ENCODE results near the gene FAM98B. TPM values are rescaled to one million over a fixed set of nuclear protein-coding genes. Genes with fewer than 3 reads are reported as not detected.

FAM98B gene
- total and polyA plus RNA-seq, 2 of the 13 experiments (the other 11 are each of a cell fraction or from before 2014, with no cell fraction given): 3.7 to 4.7 TPM

DNA sequence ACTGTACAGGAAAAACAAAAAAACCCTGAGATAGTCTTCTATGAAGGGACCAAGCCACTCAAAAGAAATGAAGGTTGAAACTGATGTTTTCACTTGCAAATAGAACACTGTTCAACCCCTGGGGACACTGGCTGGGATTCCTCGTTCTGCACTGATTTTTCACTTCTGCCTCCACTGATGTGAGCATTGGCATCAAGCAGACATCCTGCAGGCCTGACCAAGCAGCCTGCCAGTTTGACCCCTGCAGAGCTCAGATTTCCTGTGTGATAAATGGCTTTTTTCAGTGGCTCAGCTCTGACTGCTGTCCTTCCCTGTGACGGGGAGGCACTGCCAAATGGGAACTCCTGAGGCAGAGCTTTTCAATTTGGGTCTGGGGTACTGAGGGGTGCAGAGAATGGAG lies 60.7 kb downstream of the FAM98B start:
- Histone ChIP-seq H3K4me1 (ENCODE audit: insufficient read depth, low read length) (no peaks in the 10 kb centered on the region), H4K20me1 (ENCODE audit: insufficient read depth, low read length) (no peaks in the 10 kb centered on the region), H3K36me3 (replicated peaks in 1 of 2; ENCODE audit: control insufficient read depth in 1 of 2, insufficient read depth in 2 of 2, low read length in 2 of 2) (no peaks in the 10 kb centered on the region), H3K9ac (ENCODE audit: insufficient read depth, low read depth, low read length) (no peak overlapping the region), H3K79me2 (ENCODE audit: insufficient read depth, low read length) (no peaks in the 10 kb centered on the region), H3K4me2 (ENCODE audit: low read depth, low read length) (no peak overlapping the region), H3K4me3 (replicated peaks in 1 of 3; ENCODE audit: insufficient read depth in 1 of 3, low read depth in 2 of 3, low read length in 3 of 3) (no peak overlapping the region), H3K9me3 (ENCODE audit: low read length) (no peaks in the 10 kb centered on the region), H2AFZ (ENCODE audit: low read length) (no peak overlapping the region), H3K27me3 (ENCODE audit: control insufficient read depth in 1 of 2, insufficient read depth in 2 of 2, low read length in 2 of 2) (no peaks in the 10 kb centered on the region), H3K27ac (ENCODE audit: extremely low read length, insufficient read depth, low read length) (no peak overlapping the region)
- in situ Hi-C loops (cut with HindIII; ENCODE audit: extremely low pct_ligation_motif_present, low pct_unique_long_range_greater_than_20kb) (no loop called here), intact Hi-C loops (cut with micrococcal nuclease; ENCODE audit: unreplicated experiment) (no loop called here)
- DNase-seq (ENCODE audit: low spot score) (no peak), ATAC-seq (no peak), FAIRE-seq (no peak)
- 19% methylated on average over 2 of the region's 2 CpGs for WGBS (ENCODE audit: low lambda C conversion rate)
- ChIA-PET CTCF (ENCODE audit: low intra/inter-chr PET ratio, low total read pairs) (no interaction called here), POLR2A (no interaction called here)
- BruUV-seq (replicated peaks): no TSS peak
- TF ChIP-seq KDM5B (CRISPR knock-in tag; IDR thresholded peaks at IDR 0.05; ENCODE audit: borderline replicate concordance) (no peak), SMYD3 (CRISPR knock-in tag; IDR thresholded peaks at IDR 0.05) (no peak), ZBTB34 (CRISPR knock-in tag; IDR thresholded peaks at IDR 0.05) (no peak), NCOR1 (IDR thresholded peaks at IDR 0.05; ENCODE audit: borderline replicate concordance, low read length) (no peak), JUND (CRISPR knock-in tag; IDR thresholded peaks at IDR 0.05) (no peak), ZNF800 (CRISPR knock-in tag; IDR thresholded peaks at IDR 0.05) (no peak), ISL2 (CRISPR knock-in tag; IDR thresholded peaks at IDR 0.05) (no peak), REPIN1 (CRISPR knock-in tag; IDR thresholded peaks at IDR 0.05; ENCODE audit: borderline replicate concordance, low read depth) (no peak), ZNF10 (CRISPR knock-in tag; IDR thresholded peaks at IDR 0.05; ENCODE audit: borderline replicate concordance, low read depth) (no peak)
- TF ChIP-seq, protein P1, sequence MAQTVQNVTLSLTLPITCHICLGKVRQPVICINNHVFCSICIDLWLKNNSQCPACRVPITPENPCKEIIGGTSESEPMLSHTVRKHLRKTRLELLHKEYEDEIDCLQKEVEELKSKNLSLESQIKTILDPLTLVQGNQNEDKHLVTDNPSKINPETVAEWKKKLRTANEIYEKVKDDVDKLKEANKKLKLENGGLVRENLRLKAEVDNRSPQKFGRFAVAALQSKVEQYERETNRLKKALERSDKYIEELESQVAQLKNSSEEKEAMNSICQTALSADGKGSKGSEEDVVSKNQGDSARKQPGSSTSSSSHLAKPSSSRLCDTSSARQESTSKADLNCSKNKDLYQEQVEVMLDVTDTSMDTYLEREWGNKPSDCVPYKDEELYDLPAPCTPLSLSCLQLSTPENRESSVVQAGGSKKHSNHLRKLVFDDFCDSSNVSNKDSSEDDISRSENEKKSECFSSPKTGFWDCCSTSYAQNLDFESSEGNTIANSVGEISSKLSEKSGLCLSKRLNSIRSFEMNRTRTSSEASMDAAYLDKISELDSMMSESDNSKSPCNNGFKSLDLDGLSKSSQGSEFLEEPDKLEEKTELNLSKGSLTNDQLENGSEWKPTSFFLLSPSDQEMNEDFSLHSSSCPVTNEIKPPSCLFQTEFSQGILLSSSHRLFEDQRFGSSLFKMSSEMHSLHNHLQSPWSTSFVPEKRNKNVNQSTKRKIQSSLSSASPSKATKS (CRISPR knock-in tag; IDR thresholded peaks at IDR 0.05): no peak
- TF ChIP-seq, protein P2, sequence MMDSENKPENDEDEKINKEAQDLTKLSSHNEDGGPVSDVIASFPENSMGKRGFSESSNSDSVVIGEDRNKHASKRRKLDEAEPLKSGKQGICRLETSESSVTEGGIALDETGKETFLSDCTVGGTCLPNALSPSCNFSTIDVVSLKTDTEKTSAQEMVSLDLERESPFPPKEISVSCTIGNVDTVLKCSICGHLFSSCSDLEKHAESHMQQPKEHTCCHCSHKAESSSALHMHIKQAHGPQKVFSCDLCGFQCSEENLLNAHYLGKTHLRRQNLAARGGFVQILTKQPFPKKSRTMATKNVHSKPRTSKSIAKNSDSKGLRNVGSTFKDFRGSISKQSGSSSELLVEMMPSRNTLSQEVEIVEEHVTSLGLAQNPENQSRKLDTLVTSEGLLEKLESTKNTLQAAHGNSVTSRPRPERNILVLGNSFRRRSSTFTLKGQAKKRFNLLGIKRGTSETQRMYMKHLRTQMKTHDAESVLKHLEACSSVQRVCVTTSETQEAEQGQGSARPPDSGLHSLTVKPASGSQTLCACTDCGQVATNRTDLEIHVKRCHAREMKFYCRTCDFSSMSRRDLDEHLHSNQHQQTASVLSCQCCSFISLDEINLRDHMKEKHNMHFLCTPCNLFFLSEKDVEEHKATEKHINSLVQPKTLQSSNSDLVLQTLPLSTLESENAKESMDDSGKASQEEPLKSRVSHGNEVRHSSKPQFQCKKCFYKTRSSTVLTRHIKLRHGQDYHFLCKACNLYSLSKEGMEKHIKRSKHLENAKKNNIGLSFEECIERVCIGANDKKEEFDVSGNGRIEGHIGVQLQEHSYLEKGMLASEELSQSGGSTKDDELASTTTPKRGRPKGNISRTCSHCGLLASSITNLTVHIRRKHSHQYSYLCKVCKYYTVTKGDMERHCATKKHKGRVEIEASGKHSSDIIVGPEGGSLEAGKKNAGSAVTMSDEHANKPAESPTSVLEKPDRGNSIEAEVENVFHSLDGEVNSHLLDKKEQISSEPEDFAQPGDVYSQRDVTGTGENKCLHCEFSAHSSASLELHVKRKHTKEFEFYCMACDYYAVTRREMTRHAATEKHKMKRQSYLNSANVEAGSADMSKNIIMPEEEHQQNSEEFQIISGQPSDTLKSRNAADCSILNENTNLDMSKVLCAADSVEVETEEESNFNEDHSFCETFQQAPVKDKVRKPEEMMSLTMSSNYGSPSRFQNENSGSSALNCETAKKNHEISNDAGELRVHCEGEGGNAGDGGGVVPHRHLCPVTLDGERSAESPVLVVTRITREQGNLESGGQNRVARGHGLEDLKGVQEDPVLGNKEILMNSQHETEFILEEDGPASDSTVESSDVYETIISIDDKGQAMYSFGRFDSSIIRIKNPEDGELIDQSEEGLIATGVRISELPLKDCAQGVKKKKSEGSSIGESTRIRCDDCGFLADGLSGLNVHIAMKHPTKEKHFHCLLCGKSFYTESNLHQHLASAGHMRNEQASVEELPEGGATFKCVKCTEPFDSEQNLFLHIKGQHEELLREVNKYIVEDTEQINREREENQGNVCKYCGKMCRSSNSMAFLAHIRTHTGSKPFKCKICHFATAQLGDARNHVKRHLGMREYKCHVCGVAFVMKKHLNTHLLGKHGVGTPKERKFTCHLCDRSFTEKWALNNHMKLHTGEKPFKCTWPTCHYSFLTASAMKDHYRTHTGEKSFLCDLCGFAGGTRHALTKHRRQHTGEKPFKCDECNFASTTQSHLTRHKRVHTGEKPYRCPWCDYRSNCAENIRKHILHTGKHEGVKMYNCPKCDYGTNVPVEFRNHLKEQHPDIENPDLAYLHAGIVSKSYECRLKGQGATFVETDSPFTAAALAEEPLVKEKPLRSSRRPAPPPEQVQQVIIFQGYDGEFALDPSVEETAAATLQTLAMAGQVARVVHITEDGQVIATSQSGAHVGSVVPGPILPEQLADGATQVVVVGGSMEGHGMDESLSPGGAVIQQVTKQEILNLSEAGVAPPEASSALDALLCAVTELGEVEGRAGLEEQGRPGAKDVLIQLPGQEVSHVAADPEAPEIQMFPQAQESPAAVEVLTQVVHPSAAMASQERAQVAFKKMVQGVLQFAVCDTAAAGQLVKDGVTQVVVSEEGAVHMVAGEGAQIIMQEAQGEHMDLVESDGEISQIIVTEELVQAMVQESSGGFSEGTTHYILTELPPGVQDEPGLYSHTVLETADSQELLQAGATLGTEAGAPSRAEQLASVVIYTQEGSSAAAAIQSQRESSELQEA (CRISPR knock-in tag; IDR thresholded peaks at IDR 0.05; ENCODE audit: not compliant biosample characterization): no peak
